Activated CD8-positive, alpha-beta memory T cell treated with anti-CD3 and anti-CD28 coated beads for 4 hours (primary cell): ENCODE measurements around the gene LRIG2.
"Not testable (repeated sequence)": the region's sequence is repeated elsewhere in the genome, so short reads cannot be mapped to it uniquely, and the experiment has no call there.

ENCODE experiments used
- DNase-seq, 2 donors: peaks; one replicate each; pipeline ENCODE4 v3.0.0-alpha.2; 2020; ENCODE audit warnings: low read depth in 2 of 2

The LRIG2 gene

DNA sequence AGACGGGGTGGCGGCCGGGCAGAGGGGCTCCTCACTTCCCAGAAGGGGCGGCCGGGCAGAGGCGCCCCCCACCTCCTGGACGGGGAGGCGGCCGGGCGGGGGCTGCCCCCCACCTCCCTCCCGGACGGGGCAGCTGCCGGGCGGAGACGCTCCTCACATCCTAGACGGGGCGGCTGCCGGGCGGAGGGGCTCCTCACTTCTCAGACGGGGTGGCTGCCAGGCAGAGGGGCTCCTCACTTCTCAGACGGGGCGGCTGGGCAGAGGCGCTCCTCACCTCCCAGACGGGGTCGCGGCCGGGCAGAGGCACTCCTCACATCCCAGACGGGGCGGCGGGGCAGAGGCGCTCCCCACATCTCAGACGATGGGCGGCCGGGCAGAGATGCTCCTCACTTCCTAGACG, 9.5 kb upstream of the LRIG2 start:
- not testable (repeated sequence) for DNase-seq

DNA sequence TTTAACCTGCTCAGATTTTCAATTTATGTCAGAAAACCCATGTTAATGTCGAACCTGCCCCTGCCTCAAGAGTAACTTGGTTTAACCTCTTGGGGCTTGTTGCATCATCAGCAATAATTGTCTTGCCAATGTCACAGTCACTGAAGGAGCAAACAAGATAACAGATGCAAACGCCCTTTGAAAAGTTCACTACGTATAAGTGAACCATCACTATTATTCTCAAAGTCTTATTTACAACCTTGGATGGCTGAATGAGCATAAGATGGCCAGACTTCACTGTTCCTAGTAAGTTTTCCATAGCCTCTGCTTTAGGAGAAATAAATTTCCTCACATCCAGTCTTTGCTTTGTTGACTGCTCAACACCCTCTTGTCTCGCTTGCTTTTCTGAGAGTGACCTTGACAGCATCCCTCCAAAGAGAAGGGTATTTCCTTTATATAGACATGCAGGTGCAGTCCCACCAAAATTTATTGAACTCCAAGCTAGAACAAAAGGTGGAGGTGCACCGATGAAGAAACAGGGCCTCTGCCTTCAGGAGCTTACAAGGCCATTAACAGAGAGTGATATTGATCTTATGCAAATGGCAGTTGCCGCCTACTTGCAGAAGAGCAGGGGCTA, 749 bp upstream of the LRIG2 start:
- no peak for DNase-seq

DNA sequence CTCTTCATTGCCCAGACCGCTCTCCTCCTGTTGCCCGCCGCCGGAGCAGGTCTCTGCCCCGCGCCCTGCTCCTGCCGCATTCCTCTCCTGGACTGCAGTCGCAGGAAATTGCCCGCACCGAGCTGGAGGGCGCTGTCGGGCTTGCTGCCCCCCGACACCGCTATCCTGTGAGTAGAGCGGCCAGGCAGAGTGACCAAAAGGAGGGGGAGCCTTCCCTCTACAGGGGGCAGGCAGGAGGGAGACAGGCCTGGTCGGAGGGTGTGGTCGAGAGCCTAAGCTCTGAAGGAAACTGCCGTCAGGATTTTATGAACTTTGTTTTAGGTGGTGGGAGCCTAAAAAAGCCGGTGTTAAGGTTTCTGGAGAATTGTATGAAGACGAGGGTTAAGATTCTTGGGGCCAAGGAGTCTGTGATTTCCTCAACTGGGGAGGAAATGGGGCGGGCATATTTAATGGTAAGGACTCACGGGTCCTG, 517 bp downstream of the LRIG2 start:
- DNase-seq, result no peak

DNA sequence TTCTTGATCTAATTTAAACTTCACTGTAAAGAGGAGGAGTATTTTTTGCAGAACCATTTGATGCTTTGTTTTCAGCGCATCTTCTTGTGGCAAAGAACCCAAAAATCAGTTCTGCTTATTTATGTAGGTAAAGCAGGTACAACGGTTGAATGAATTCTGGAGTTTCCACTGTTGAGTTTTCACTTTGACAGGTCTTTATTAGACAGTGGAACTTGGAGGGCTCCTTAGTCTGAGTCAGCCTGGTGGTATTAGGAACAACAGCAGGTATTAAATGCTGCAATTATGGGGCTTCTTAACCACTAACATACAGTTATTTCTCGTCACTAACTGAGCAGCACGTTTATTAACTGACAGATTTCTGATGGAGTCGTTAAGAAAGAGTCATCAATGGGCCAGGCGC, 1.2 kb downstream of the LRIG2 start:
- DNase-seq, result no peak

DNA sequence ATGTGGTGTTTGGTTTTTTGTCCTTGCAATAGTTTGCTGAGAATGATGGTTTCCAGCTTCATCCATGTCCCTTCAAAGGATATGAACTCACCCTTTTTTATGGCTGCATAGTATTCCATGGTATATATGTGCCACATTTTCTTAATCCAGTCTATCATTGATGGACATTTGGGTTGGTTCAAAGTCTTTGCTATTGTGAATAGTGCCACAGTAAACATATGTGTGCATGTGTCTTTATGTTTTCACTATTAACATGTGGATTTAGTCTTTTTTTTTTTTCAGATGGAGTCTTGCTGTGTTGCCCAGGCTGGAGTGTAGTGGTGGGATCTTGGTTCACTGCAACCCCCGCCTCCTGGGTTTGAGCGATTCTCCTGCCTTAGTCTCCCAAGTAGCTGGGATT, 5.0 kb downstream of the LRIG2 start:
- DNase-seq, result not testable (repeated sequence)

DNA sequence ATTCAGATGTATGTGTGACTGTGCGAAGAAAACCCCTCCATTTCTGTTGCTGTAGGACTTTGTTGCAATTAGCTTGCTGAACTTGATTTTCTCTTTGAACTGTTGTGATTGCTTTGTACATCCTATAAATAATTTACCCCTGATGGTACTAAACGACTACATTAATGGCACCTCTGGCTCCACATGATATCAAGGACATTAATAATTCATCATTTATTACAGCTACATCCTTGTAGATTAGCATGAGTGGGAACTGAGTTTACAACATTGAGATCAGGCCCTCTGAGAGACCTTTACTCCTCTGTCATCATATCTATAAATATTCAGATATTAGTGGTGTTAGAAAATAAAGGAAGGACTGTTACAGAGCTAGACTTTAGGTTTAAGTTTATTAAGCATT, 13.5 kb downstream of the LRIG2 start:
- no peak for DNase-seq

DNA sequence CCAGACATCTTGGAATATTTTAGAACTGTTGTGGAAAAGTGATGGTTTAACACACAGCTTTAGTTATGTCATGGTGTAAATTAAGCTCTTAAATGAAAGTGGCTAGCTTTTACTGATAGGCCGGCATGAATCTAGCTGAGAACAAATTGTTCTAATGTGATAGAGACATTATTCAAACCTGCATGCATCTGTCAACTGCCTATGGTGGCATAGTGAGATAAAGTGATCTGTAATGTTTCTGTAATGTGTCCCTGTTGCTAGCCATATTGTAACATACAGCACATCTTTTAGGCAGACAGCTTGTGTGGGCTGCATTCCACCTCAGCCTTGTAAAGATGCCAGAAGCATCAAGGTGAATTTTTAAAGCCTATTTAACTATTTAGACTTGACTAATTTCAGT, 16.0 kb downstream of the LRIG2 start:
- no peak for DNase-seq

DNA sequence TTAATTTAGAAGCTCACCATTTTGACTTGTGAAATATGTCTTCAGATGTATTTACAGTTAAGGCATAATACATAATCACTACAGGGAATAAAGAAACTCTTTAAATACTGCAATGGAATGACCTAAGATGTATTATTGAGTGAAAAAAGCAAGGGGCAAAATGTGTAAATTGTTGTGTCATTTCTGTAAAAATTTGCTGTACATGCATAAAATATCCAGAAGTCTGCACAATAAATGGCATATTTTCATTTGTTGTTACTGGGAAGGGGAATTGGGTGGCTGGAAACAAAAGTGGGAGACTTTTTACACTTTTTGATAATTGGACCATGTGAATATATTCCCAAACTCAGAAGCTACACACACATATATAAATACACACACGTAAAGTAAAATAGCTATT, 17.1 kb downstream of the LRIG2 start:
- DNase-seq, result no peak

DNA sequence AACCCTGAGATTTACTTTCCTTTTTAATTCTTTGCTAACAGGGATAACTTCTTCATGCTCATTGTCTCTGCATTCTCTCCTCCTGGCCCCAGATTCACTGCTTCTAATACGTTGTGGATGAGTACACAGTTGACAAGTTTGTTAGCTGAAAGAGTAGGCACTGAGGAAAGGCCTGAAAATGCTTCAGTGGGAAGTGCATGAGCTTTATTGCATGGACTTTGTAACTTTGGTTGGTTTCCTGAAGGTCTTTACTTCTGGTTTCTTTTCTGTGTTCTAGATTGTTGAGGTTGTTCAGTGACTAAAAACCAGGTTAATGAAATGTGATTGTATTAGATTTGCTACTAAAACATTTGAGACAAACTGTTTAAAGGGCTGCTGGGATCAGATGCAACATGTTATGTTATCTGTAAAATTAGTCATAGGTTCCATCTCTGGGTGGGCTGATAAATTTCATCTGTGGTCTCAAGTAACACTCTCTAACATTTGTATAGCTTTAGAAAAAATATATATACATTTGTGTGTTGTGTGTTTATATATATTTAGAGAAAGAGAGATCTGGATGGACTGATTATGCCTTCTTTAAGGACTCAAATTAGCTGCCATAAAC, 19.1 kb downstream of the LRIG2 start:
- DNase-seq, result no peak

DNA sequence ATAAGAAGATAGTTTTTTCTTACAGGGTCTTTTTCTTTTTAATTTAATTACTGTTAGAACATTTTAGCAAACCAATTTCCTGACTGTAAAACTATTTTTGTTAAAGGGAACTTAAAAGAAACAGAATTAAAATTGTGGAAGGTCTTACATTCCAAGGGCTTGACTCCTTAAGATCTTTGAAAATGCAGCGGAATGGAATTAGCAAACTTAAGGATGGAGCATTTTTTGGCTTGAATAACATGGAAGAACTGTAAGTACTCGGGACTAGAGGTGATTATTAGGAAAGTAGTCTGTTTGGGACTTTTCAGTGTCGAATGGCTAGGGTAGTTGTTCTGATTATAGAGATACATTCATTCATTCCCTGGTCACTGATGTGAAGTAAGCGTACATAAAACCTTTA, 21.5 kb downstream of the LRIG2 start:
- no peak for DNase-seq

DNA sequence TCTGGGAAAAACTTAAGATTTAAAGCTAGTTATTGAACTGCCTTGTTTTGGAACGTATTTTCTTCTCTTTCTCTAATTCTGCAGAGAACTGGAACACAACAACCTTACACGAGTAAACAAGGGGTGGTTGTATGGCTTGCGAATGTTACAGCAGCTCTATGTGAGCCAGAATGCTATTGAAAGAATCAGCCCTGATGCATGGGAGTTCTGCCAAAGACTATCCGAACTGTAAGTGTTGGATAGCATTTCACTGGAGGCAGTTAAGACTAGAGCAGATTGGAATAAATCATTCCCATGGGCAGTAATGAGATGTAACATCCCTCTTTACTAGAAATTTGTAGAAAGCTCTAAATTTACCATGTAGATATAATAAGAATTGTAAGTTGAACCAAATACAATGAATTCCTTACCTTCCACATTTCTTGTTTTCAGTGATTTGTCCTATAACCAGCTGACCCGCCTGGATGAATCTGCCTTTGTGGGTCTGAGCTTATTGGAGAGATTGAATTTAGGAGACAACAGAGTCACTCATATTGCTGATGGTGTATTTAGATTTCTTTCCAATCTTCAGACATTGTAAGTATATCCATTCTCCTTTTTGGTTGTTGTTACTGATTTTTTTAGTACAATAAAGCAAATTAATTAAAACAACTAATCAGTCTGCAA, 22.9 kb downstream of the LRIG2 start:
- no peak for DNase-seq

DNA sequence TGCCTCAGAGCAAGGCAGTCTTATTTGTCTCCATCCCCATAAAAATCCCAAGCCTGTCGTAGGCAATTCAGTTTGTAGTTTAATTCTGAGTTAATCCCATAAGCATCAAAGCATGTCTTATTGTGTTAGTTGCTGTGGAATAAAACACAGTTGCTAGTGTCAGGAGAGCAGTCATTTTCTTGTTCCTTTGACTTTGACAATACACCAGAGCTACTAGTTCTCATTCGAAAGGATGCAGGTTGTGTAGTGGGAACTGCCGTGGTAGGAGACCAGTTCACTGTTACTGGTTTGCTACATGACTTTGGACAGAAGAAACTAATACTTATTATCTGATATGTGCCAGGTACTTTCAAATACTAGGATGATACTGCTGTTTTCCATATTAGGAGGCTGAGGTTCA, 23.5 kb downstream of the LRIG2 start:
- DNase-seq, result no peak

DNA sequence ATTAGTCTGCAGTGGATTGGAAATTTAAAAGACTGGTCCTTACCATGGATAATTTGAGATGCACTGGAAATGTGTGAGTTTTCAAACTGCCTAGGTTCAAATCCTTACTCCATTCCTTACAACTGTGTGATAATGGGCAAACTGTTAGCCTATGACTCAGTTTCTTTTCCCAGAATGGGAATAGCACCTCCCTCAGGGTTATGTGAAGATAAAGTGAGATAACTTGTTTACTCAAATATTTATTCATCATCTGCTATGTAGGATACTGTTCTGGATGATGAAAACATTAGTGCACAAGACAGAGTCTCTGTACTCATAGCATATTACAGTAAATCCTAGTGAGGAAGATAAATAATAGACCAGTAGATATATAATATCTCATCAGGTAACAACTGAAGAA, 28.6 kb downstream of the LRIG2 start:
- DNase-seq, result no peak

DNA sequence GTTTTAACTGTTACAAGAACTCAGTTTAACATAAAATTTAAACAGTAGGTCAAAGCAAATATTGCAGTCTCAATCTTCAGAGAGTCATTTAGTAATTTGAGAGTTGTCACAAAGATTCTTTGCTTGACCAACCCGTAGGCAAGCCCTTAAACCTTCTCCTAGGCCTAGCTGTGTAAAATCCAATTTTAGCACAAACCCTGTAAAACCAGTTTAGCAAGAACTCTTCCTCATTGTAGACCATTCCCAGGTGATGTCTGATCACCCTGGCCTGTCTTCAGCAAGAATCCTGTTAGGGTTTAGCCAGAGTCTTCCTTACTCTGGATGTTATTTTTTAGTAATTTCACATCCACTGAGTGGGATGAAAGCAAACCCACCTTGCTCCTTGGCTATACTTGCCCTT, 30.1 kb downstream of the LRIG2 start:
- DNase-seq, result no peak

DNA sequence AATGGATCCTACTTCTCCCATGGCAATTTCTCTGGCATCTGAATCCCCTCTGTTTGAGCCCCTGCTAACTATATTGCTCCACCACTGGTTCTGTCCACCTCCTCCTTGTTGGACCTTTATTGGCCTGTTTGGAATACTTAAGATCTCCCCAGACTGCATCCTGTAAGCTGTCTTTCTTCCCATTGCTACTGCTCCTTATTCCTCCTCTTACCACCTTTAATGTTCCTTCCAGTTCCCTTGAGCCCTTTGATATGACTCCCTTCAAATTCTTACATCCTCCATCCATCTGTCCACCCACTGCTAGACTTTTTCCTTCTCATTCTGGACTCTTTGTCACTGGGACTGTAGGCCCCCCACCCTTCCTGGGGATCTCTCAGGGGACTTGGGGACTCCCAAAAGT, 31.0 kb downstream of the LRIG2 start:
- DNase-seq, result no peak

DNA sequence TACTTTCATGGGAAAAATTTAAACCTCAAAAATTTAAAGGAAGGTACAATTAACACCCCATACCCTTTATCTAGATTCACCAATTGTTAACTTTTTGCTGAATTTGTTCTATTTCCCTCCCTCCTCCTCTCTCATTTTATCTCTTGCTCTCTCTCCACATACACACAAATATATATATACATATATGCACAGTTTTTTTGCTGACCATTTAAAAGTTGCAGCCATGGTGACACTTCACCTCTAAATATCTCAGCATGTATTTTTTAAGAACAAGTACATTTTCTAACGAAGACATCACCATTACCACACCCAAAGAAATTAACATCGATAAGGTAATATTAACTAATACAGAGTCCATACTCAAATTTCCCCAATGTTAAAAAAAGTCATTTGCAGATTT, 33.9 kb downstream of the LRIG2 start:
- DNase-seq, result no peak

DNA sequence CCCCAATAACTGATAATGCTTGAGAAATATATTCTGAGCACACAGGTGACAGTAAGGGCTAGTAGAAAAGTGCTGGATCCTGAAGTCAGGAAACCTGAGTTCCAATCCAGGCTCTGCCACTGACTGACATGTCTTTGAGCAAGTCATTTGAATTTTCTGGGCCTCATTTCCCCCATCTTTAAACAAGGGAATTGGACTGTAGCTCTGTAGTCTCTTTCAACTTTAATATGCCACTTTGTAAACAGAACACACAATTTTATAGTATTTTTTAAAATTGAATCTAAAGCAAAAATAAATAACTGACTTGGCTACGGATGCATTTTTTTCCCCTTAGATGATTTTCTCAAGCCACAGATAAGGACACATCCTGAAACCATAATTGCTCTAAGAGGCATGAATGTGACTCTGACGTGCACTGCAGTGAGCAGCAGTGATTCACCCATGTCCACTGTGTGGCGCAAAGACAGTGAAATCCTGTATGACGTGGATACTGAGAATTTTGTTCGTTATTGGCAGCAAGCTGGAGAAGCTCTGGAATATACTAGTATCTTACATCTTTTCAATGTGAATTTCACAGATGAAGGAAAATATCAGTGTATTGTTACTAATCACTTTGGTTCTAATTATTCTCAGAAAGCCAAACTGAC, 37.0 kb downstream of the LRIG2 start:
- DNase-seq, result no peak

DNA sequence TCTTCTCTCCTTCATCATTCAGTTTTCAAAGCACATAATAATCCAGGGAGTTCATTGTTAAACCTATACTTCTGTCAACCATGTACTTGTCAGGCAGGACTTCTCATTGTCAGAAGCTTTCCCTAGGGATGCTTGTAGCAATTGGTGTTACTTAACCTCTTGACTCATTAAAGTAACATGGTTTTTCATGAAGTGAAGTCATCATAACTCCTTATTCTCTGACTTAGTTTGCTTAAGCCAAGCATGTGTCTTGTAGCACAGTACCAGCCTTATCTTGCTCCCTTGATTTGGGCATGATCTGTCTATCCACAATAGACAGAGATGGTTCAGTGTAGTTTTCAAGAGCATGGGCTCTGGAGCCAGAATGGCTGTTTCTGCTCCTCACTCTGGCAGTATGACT, 45.3 kb downstream of the LRIG2 start:
- DNase-seq, result no peak

DNA sequence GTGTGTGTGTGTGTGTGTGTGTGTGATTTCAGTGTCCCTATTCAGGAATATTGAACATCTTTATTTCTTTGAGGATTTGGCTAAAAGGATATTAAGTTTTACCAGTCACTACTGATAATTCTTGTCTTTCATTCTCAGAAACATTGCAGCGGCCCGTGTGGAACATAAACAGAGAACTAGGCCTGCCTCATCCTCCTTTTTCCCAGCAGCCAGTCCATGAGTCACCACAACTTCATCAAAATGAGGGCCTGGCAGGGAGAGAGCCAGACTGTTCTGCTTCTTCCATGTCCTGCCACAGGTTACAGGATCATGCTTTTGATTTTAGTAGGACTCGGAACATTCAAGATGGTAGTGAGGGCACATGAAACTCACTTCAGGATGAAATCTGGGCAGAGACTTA, 50.7 kb downstream of the LRIG2 start:
- DNase-seq, result no peak

DNA sequence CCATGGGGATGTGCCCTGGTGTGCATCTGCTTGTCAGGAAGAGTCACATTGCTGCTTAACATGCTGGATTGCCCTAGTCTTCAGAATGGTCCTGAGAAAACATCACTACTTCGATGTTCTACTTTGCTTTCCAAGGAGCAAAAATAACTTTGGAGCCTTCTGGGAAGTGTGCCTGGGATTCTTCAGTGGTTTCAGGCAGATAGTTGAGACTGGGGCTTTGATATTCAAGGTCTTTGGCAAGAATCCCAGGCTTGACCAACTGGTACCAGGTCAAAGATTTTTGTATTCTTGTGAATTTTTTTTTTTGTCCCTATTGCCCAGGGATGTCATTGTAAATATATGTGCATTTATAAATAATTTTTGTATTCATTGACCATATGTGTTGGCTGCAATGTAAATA, 51.4 kb downstream of the LRIG2 start:
- no peak for DNase-seq

DNA sequence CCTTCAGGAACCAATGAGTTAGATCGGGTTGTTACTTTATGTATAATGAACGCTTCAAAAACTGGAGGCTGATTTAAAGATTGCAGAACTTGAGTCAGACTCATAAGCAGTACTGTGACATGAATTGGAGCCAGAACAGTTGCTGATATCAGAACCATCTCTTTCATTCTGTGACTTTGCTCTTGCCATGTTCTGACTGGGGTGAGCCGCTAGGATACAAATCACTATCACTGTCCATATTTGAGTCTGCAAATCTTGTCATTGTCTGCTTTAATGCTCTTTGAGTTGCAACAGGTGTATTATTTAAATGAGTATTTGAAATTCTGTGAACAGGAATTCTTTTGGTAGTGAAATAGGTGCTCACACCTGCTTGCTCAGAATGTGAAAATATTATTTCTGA, 52.5 kb downstream of the LRIG2 start:
- no peak for DNase-seq

DNA sequence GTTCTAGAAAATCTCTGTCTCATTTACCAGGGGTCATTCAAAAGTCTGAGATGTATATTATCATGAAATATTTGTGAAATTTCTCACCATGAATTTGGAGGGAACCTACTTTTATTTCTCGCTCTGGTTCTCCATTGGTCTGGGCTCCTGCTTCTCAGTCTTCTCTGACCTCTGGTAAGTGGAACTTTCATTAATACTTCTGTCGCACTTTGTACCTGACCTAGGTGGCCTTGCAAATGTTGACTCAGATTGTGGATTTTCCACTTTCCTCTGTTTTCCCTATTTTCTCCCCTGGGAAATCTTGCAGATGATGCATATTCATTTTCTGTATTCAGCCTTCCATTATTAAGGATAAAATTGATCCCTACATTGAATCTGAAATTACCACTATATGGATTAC, 53.2 kb downstream of the LRIG2 start:
- no peak for DNase-seq

DNA sequence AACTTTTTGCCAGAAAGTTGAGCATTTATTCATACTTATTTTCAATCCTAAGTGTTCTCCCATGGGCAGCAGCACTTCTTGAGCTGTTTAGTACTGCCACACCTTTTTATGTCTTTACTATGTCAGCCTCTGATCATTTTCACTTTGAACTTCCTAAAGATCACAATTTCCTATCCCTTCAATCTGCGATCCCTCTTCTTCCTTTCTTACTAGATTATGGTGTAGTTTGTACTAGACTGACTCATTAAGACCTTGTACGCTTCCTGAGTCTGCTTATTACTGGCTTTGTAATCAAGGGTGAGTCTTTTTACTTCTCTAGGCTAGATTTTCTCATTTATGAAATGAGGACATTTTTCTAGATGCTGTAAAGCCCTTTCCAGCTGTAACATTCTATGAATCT, 55.1 kb downstream of the LRIG2 start:
- DNase-seq, result no peak
